GM21515 (cell line): ENCODE data around the gene PPP1R1B.
"Not testable (repeated sequence)": the region's sequence is repeated elsewhere in the genome, so short reads cannot be mapped to it uniquely, and the experiment has no call there.

Source experiments
- ATAC-seq: cut with Tn5 transposase; IDR thresholded peaks from one replicate; pipeline ENCODE4 v1.9.1; 2021; ENCODE audit not compliant: unreplicated experiment

Gene PPP1R1B

DNA sequence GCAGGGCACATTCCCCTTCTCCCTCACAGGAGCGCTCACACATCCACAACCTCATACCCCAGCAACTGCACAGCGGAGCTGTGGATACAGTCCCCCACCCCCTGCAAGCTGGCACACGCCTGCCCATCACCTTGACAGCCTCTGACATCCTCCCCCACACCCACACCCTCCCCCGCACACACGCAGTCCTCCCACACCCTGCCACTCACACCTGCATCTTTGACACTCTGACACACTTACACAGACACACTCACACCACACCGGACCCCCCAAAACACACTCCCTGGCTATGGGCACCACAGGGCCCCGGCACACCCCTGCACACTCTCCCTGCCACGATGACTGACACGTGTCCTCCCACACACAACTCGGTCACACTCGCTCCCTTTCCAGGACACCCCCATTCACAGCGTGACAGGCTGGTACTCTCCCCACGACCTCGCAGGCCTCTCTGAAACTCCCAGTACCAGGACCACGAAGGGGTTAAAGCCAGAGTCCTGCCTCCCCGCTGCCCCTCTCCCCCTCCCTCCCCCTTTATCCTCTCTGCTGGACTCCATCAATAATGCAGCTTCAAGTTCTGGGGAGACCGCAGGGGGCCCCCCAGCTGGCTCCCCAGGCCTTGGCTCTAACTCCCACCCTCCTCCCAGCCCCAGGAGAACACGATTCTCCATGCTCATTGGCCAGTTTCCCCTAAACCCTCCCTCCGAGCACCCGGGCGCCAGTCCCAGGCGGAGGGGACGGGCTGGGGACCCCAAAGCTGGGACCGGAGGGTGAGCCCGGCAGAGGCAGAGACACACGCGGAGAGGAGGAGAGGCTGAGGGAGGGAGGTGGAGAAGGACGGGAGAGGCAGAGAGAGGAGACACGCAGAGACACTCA lies at the start of gene PPP1R1B:
TSS of gene PPP1R1B (plus strand) at position 782 of the 876 bp plus-strand sequence. CDS start 441 bp downstream, outside the sequence.
- no peak for ATAC-seq

GRCh38 chr17:39578272-39578671 lies 48.5 kb upstream of the PPP1R1B start:
- ATAC-seq: no peak

DNA sequence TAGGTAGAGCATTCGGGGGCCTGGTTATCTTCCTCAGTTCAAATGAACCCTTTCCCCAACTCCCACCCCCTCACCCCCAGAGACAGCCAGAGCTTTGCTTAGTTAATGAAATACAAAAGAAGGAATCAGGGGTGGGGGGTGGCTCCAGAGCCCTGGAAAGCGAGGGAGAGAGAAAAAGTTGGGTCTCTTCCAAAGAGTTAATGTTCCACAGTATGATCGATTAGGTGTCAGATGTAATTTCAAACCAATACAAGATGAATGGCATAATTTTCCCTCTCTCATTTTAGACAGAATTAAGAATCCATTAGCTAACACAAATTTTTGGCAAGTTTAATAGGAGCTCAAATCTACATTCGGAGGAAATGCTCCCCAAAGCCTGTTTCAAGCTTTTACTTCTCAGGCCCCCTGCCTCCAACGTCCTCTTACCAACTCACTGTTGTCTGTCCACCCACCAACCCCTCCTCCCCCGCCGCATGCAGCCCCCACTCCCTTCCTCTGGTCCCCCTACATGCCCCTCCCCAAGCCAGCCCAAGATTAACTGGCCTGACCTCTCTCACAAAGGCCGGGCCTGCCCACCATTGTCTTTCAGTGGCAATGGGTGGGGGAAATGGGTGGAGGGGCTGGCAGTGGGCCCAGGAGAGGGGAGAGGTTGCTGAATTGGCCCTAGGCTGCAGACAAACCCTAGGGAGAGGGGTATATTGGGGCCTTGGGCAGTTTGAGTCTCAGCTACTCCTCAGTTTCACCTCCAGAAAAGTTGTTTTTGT lies 47.3 kb upstream of the PPP1R1B start:
- ATAC-seq: no peak

DNA sequence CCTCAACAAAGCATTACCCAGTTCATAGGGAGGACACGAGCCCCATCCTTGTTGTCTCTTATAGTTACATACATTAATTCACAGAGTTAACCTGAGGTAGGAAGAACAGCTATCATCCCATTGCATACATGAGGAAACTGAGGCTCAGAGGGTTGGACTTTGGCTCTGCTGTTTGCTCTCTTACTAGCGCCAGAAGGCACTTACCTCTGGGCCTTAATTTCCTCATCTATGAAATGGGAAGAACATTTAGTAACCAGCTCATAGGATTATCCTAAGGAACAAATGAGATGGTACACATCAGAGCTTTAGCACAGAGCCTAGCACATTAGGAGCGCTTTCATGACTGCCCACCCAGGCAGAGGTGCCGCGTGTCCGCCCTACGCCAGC lies 46.7 kb upstream of the PPP1R1B start:
- ATAC-seq: no peak

GRCh38 chr17:39581071-39581758 lies 45.5 kb upstream of the PPP1R1B start:
- ATAC-seq: no peak

DNA sequence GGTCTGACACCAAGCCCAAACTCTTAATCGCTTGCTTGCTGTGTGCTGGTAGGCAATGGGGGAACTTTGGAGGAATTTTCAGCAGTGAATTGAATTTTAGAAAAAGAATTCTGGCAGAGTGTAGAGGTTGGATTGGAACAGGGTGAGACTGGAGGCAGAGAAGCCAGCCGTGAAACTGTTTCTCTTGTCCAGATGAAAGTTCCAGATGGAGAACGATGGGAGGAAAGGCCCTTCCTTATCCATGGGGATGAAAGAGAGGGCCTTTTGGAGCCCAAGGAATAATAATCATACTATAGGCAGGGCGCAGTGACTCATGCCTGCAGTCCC lies 45.0 kb upstream of the PPP1R1B start:
- ATAC-seq: no peak

GRCh38 chr17:39582658-39583057 lies 44.1 kb upstream of the PPP1R1B start:
- no peak for ATAC-seq

DNA sequence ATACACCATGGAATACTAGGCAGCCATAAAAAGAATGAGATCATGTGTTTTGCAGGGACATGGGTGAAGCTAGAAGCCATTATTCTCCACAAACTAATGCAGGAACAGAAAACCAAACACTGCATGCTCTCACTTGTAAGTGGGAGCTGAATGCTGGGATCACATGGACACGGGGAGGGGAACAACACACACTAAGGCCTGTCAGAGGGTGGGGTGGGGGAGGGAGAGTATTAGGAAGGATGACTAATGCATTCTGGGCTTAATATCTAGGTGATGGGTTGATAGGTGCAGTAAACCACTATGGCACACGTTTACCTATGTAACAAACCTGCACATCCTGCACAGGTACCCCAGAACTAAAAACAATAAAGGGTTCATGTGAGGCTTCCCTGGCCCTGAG lies 36.6 kb upstream of the PPP1R1B start:
- ATAC-seq: not testable (repeated sequence)

DNA sequence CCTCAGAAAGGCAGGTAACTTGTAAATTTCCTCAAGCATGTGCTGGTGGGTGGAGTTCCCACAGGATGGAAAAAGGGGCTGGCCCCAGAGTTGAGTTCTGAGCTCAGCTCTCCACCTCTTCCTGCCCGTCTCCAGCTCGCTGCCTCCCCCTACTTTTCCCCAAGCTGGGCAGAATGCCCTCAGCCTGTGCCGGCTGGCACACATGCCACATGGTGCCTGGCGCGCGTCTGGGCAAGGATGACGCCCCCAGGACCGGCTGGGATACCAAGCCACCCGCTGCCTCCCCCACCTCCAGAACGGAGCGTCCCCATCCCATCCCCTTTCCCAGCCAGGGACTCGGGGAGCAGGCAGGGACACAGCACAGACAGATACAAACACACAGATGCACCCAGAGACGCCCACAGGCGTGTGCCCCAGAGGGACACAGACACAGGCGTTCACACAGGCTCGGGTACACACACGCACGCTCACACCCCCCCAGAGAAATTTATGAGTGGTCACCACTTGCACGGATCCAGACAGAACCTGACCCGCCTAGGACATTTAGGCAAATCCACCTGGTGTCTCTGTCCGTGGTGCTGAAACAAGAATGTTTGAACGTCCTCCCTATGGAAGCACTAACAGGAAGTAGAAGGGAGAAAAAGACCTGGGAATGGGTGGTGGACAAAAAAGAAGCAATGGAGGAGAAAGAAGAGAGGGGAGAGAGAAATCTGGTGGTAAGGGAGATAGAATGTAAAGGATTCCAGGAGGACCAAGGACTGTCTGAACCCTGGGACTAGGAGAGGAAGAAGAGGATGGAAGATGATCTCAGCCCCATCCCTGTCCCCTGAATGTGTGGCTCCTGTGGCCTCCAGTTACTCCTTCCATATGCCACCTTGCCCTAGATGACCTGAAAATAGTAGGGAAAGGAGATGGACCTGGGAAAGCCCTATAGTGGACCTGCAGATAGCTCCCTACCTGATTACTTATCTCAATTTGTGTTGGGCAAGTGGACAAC lies 34.5 kb upstream of the PPP1R1B start:
- no peak for ATAC-seq

GRCh38 chr17:39593371-39593770 lies 33.4 kb upstream of the PPP1R1B start:
- ATAC-seq: no peak

GRCh38 chr17:39595294-39595693 lies 31.5 kb upstream of the PPP1R1B start:
- ATAC-seq: no peak

DNA sequence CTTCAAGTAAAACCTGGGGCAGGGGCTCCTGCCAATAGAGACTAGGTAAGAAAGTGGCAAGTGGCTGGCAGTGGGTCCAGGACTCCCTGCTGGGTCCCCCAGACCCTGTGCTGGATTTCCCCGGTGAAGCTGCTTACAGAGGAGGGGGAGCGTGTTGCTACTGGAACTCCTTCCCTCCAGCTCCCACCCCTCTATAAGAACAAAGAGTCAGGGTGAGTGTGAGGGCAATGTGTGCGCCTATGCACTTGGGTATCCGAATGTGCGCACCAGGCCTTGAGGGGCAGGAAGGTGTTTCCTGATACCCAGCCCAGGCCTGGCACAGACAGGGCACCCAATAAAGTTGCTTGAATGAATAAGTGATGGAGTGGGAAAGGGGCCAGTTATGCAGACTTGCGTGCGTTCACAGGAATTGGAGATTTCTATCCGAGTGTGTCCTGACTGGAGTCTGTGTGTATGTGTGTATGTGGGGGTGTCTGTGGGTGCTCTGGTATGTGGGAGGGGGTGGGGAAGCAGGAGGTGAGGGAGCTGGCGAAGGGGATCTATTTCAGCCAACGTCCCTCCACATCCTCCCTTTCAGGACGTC lies 30.7 kb upstream of the PPP1R1B start:
- no peak for ATAC-seq

- no peak for ATAC-seq
Observed at GRCh38 chr17:39596543-39597267, 30.0 kb upstream of the PPP1R1B start.

DNA sequence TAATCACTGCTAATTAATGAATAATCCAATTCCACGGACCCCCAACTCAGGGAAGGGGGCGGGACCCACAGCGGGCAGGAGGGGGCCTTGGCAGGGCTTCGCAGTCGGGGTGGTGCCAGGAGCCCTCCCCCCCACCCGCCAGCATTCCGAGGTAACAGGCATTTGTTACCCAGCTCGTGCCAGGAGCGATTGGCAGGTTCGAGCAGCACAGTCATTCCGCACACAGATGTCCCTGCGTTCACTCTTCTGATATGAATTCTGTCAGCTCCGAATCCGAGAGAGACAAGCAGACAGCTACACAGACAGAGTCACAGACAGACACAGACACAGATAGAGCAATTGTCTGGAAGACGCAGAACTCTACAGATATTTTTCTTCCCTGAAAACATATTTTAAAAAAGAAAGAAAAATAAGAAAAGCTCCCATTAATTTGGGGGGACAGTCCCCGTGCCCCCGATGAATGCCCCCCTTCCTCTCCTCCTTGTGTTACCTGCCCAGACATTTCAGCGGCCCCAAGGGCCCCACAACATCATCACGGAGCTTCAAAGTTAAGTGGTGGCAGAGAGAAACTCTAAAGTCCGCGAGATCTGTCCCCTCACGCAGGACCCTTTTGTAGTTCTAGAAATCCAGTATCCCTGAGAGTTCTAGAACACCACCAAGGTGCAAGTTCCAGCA lies 29.2 kb upstream of the PPP1R1B start:
- ATAC-seq: no peak

DNA sequence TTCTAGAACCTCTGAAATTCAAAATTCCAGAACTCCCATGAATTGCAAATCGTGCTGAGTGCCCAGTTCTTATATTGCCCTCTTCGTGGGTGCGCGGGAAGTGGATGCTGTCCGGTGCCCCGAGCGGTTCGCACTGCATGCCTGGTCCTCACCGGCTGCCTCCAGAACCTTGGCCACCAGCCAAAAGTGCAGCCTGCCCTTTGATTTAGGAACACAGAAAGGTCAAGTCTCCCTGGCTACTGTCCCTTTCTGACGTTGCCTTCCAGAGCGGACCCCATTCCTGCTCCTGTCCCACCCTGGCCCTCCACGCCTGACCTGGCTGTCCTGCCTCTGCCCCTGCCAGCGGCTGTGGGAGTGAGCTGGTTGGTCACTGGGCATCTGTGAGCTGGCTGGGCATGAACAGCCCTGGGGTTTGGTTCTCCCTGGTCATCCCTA lies 28.7 kb upstream of the PPP1R1B start:
- ATAC-seq: no peak

DNA sequence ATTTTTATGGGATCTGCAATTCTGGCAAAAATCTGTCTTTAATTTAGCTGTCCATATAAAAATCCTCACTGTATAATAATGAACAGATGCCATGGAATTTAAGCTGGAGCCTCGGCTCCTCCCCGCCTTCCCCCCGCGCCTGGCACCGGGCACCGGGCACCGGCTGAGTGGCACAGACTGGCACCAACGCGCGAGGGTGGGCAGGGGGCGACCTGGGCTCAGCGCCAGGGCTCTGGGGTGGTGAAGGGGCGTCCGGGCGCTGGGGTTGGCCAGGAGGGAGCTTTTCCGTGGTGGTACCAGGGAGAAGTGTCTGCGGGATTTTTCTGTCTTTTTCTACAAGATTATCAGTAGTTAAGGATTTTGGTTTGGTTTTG lies 28.1 kb upstream of the PPP1R1B start:
- ATAC-seq: no peak

- no peak for ATAC-seq
Observed at GRCh38 chr17:39599004-39599664, 27.6 kb upstream of the PPP1R1B start.

DNA sequence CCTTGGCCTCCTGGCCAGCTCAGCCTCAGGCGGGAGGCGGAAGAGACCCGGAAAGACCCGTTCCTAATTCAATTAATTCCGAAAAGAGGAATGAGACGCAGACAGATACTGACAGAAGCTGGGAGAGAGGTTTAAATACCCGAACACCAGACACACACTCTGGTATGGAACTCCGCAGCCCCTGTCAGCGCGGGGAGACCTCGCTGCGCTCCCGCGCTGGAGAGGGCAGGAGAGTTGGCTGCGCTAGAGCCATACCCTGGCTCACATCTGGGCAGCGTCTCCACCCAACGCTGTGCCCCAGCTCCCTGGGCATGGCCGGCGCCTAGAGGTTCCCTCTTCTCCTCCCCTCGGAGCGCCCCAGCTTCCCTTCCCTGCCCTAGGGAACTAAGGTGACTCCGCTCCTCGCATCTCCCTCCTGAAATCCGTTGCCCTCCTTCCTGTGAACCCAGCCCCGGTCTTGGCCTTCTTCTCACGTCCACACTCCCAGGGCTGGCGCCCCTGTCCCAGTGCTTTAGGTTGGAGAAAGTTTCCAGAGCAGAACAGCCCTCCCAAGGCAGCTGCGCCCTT lies 27.0 kb upstream of the PPP1R1B start:
- ATAC-seq: no peak
